ENCODE results near the gene ADORA3.

ADORA3 gene

DNA sequence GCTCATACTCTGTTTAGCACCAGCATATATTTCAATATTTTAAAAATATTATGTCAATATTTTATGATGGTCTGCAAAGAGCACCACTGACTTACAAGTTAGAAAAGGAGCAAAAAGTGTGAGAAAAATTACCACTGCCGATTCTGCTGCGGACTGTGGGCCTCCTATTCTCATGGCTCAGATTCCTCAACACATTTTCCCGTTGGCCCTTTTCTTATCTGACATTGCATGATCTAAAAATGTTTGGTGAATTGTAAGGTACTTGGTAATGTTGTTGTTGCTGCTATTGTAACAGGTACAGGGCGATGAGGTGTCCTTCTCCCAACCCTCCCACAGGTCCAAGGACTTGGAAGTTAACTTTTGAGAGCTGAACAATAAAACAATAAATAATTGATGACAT, 28.9 kb downstream of the ADORA3 start:
- no peak for DNase-seq

DNA sequence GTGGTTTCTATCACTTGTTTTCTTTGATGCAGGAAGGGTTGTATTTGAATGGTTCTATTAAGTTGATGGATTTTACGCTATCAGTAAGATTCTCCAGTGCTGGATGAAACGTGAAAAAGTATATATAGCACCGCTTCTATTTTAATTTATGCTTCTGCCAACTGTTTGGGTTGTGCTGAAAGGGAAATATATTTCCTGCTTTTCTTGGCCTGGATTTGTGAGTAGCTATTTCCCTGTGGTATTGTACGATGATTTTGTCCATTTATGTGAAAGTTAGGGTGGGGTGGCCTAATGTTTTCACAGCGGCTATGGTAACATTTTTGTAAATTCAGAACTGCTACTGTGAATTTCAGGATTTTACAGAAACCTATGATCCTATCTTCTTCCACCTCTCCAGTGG, 29.3 kb downstream of the ADORA3 start:
- DNase-seq = no peak

DNA sequence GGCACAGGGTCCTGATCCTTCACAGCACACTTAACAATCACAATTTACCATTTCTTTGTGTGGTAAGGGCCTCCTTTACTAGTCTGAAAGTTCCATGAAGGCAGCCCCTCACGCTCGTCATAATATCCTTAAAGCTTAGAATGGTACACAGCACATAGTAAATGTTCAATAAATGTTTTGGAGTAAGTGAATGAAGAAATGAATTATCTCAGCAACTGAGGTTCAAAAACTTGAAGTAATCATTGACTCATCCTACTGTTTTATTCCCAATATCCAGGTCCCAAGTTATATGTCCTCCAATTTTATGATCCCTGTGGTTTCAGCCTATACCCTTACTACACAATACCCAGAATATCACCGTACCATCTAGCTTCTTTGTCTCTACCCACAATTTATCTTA, 31.9 kb downstream of the ADORA3 start:
- DNase-seq = no peak

DNA sequence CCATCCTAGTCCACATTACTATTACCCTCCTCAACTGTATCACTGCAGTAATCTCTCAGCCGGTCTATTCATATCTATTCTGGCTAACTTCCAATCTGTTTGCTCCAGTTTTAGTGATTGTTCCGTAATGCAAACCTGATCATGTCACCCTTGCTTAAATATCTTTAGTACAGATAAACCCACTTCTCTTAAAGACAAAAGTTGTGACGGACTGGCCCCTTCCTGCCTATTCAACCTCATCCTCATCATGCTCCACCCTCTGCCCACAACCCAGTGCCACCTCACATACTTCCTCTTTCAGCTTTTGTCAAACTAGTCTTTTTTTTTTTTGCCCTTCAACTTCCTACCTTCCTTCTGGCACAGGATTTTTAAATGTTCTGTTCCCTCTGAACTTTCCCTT, 32.4 kb downstream of the ADORA3 start:
- DNase-seq = no peak

DNA sequence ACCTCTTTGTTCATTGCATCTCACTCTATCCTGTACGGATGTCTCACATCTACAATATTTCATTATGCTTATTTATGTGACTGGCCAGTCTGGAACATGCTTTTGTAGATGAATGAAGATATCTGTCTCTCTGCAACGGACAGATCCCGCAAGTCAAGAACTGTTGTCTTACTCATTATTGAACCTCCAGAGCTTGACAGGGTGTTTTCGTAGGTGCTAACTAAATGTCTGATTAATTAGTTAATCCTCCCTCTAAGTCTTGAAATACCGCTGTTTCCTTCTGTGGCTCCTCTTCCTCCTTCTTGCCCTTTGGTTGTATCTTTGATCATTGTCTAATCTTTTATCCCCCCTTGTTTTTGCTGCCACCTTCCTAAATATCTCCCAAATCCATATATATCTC, 32.8 kb downstream of the ADORA3 start:
- no peak for DNase-seq

DNA sequence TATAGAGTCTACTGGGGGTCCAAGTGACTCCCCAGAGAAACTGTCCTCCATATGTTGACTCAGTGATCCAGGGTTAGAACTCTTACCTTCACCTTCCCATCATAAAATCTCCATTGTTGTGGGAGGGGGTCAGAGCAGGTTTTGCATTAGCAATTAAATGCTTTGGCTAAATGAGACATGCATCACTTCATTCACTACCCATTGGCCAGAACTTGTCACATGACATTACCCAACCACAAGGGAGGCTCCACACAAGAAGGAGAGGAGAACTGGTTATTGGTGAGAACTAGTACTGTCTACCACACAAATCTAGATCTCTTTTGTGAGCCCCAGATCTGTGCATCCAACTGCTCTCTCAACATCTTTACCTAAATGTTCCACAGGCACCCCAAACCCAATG, 33.9 kb downstream of the ADORA3 start:
- no peak for DNase-seq

DNA sequence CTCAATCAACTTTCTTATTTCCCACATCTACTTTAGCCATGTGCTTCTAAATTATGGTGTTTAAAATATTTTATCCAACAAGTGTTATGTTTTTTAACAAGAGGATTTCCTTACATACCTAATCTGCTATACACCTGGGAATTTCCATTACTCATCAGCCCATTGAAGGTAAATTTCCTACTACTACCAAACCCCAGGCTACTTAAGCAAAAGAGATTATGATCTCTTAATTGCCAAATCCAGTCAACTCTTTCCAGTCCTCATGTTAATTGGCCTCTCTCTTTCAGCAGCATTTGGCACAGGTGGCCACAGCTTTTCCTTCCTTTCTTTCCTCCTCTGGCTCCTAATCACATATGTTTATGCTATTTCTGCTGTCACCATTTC, 34.7 kb downstream of the ADORA3 start:
- DNase-seq = no peak

DNA sequence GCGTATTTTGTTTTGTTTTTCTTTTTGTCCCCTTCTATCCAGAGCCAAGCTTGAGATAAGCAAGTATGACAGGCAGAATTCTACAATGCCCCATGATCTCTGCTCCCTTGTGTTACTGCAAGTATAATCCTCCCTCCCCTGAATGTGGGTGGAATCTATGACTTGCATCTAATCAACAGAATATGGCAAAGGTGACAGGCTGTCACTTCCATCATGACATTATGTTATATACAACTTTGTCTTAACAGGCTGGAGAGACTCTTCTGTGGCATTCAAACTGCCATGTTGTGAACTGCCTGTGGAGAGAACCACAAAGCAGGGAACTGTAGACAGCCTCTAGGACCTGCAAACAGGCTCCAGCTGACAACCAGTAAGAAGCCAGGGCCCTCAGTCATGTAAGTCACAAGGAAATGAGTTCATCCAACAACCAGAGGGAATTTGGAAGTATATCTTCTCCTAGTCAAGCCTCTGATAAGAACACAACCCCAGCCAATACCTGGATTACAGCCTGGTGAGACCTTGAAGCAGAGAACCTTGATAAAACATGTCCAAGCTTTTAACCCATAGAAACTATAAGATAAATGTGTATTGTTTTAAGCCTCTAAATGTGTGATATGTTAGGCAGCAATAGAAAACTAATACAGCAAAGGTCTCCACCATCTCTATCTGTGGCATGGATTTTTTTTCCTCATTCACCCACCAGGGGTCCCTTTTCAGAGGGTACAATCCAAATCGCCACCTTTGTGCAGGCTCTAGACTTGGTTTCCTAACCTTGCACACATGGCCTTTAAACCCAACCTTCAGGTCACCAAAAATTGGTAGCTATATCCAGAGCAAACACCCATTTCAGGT, 35.3 kb downstream of the ADORA3 start:
- DNase-seq = no peak

DNA sequence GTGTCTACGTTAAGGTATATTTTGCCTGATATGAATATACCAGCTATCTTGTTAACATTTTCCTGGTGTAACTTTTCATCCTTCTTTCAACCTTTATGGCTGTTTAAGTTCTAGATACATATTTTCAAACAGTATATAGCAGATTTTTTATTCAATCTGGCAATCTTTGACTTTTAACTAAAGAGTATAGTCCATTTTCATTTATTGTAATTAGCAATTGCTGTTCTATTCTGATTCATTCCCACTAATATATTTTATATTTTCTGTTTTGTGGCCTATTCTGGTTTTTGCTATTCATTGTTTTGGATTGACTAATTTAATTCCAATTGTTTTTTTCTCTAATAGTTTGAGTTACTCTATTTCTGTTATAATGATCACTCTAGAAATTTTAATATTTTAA, 37.0 kb downstream of the ADORA3 start:
- no peak for DNase-seq

DNA sequence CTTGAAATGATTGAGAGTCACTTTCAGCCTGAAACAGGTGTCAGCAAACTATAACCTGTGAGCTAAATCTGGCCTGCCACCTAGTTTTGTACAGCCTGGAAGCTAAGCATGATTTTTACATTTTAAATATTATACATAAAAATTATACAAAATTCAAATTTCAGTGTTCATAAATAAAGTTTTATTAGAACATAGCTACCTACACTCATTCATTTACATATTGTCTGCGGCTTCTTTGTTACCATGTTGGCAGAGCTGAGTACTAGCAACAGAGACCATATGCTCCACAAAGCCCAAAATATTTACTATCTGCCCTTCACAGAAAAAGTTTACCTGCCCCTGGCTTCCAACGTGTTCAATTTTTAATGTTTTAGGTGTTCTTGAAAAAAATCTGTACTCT, 37.7 kb downstream of the ADORA3 start:
- DNase-seq = no peak

DNA sequence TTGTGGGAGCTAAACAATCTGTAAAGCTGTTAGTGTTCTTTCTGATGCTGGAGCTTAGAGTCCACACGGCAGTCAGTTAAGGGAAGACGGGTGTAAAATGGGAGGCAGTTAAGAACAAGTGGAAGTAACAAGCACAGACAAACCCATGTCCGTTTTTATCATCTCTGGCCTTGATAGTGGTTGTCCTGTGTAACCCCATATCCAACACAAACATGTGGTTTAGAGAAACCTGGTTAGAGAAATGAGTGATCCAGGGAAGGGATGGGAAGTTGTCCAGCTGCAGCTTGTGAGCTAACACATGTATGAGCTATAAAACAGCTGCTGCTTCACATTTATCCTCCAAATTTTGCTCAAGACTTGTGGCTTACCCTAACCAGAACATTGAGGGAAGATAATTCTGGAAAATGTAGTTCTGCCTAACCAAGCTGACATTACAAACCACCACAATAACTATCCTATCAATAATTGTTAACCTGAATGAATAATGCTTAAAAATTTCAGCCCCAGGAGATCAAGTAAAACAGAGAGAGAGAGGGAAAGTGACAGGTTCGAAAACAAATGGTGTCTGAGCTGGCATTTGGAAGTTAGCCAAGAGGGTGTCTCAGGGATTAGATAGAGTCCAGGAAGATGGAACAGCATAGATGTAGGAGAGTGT, 40.3 kb downstream of the ADORA3 start:
- DNase-seq = no peak

DNA sequence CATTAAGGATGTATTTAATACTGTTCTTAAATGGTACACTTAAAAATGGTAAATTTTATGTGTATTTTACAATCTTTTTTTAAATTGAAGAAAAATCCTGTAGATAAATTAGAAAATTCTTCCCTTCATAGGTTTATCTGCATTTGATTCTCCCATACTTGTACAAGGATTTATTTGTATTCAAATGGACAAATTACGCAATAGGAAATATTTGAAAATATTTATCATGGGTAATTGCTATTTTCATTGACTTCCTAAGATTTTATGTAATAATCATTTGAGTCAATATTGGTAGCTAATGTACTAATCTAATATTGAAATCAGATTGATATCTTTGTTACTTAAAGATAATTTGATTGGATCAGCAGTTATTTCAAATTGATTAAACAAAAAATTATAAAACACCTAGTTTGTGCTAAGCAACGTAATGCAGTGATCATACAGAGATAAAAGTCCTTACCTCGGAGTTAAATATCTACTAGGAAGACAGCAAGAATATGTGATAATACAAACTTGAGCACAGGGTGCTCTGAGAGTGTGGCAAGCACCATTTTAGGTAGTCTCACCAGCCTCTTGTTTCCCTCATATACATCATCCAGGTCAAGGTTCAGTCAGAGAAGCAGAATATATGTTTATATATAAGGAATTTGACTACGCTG, 40.9 kb downstream of the ADORA3 start:
- no peak for DNase-seq

DNA sequence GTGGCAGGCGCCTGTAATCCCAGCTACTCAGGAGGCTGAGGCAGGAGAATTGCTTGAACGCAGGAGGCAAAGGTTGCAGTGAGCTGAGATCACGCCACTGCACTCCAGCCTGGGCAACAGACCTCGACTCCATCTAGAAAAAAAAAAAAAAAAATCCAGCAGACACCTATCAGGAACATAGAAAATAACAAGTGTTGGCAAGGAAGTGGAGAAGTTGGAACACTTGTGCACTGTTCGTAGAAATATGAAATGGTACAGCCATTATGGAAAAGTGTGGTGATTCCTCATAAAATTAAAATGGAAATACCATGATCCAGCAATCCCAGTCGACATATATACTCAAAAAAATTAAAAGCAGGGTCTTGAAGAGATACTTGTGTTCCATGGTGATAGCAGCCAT, 41.7 kb downstream of the ADORA3 start:
- DNase-seq = no peak

DNA sequence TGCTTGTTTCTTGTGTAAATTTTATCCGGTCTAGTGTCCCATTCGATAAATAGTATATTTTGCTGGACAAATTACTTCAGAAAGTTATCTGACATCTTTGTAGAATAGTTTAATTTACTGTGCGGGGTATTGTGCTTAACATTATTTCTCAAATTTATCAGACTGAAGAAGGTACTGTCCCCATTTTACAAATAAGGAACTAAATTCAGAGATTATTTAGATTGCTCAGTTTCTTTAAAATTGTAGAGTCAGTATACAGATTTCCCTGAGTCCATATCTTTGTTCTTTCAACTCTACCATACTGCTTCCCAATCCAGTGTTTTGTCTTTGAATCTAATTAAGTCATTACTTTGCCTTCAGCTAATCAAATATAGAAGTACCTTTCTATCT, 47.8 kb downstream of the ADORA3 start:
- DNase-seq = no peak

DNA sequence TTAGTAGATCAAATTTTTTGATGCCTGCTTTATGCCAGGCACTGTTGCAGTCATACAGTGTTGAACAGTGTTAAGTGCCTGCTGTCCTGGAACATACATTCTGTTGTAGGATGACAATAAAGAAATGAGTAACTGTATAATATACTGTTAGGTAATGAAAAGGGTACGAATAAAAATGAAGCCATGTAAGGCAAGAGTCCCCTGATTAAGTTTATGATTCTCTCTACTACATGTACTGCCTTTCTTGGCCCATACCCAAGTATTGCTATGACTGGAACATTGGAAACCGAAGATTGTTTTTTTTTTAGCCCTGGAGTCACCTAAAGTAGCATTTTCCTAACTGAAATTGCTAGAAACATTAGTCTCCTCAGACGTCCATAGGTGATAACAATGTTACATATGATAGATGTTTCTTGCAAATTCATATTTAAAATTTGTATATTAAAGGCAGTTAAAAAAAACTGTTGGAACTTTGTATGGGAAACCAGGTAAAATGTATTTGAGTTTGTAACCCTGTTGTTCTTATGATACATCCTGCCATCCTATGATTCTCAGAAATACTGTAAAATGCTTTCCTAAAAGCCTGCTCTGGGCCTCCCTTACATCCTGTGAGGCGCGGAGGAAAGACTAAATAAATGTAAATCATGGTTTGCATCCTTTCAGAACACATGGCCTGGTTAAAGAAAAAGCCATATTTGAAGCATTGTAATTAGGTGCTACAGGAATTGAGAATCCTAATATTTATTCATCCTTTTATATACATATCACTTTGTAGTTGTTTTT, 48.4 kb downstream of the ADORA3 start:
- DNase-seq = no peak

DNA sequence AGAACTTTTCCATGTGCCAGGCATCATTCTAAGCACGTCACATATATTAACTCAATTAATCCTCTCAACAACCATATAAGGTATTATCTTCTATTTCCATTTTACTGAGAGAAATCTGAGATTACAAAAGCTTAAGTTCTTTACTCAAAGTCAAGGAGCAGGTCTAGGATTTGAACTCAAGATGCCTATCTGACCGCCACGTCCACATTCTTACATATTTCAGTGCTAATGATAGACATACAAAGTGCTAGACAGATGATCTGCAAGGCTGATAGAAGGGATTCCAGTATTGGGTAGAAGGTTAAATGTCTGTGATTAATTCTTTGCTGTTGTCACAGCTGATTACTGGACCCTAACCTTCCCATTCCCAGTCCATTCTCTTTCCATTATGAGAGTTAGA, 49.7 kb downstream of the ADORA3 start:
- no peak for DNase-seq

DNA sequence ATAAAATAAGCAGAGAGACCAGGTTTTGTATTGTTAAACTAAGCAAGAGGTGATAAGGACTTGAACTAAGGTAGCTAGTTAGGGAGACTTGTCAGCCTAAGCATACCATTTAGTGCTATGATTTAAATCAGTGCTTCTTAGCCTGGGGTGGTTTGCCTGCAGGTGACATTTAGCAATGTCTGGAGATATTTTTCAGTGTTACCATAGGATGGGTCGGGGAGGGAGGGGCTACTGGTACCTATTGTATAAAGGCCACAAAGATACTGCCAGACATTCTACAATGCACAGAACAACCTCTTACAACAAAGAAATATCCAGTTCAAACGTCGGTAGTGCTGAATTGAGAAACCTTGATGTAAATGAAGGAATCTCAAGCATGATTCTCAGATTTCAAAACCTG, 50.9 kb downstream of the ADORA3 start:
- no peak for DNase-seq

DNA sequence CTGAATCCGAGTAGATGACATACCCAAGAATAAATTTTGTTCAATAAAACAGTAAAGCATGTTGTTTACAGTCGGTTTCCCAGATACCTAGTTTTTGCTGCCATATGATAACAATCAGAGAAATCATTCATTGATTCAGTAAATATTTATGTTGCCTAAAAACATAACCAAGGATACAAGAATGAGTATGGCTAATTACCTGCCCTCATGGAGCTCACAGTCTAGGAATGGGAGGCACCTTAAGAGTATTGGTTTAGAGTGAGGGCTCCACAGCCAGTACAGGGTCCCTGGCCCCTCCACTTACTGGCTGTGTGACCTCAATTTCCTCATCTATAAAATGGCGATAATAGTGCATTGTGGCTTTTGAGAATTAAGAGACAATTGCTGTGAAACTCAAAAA, 53.2 kb downstream of the ADORA3 start:
- no peak for DNase-seq

DNA sequence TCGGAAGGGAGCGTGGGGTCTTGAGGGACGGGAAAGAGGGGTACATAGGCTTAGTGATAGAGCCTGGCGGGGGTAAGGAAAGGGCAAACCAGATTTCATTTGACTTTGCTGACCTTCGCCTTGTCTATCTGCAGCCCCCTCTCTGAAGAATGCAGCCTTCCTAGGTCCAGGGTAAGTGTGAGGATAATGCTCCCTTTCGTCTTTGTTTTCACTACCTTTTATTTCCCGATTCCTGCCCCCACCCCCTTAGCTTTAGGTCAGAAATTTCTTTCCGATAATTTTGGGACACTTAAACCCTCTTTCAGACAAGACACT, 53.8 kb downstream of the ADORA3 start:
- DNase-seq = no peak

All from right hindlimb (tissue), 1 donor.